Measurements from ENCODE around the gene TMEM41B.
"Not testable (repeated sequence)": the region's sequence is repeated elsewhere in the genome, so short reads cannot be mapped to it uniquely, and the experiment has no call there.

The TMEM41B gene

DNA sequence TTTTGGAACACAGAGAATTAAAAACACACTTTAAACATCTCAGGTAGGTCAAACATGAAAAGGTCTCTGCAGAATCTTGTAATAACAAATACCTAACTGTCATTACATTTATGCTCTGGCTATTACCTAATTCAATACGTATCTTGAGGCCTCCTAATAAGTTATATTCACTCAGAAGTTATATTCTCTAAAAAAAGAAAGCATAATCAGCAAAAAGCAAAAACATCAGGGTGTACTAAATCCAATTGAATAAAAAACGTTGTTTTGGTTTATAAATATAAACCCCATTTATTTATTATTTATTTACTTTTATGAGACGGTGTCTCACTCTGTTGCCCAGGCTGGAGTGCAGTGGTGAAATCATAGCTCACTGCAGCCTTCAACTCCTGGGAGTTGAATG lies 10.2 kb downstream of the TMEM41B start:
- no peak for DNase-seq

GRCh38 chr11:9302448-9302847 lies 11.9 kb downstream of the TMEM41B start:
- DNase-seq, result no peak

DNA sequence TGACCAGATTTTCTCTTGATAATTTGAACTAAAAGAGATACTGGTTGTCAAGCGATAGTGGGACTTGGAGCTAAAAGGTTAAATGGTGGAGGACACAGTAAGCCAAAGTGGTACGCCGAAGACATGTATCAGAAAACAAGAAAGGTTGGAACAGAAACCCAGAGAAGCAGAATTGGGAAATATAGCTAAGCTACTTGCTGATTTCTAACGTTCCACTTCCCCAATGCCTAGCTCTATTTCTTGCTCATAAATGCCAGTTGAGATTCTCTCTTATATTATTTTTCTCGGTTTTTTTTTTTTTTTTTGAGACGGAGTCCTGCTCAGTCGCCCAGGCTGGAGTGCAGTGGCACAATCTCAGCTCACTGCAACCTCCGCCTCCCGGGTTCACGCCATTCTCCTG lies 12.7 kb downstream of the TMEM41B start:
- DNase-seq, result no peak

DNA sequence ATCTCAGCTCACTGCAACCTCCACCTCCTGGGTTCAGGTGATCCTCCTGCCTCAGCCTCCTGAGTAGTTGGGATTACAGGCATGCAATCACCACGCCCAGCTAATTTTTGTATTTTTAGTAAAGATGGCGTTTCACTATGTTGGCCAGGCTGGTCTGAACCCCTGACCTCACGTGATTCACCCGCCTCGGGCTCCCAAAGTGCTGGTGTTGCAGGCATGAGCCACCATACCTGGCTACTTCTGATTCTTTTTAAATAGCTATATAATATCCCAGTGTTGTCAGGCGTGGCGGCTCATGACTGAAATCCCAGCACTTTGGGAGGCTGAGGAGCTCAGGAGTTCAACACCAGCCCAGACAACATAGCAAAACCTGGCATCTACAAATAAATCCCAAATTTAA lies 20.7 kb downstream of the TMEM41B start:
- no peak for DNase-seq

- DNase-seq, result no peak
Observed at GRCh38 chr11:9285850-9286587, 28.4 kb downstream of the TMEM41B start.

DNA sequence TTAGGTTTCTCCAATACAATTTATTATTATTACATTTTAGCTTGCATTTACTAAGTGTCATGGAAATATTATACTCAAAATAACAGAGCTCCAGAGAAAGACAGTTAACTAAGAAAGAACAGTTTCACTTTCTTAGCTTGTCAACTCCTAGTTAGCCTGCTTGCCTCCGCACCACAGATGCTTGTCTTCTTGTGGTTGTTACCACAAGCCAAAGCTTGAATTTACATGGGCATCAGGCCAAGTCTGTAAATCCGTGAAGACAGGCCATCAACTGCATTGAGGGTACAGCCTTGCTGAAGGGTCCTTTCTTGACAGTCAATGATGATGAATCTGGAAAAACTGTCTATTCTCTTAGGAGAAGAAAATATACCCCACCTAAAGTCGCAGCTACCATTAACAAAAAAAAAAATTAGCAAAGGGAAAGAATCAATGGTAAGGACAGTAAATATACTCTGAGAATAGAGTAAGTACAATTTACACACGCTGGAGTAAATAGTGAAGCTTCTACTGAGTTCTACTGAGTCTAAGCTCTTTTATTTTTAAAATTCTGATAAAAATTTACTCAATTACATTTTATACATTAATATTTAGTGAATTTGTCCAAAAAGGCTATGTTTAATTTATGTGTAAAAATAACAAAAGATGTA lies 33.6 kb downstream of the TMEM41B start:
- DNase-seq, result peak; percentile 85

- no peak for DNase-seq
Observed at GRCh38 chr11:9277176-9277575, 37.2 kb downstream of the TMEM41B start.

- DNase-seq, result no peak
Observed at GRCh38 chr11:9276571-9276970, 37.8 kb downstream of the TMEM41B start.

- peak; percentile 28 for DNase-seq
Observed at GRCh38 chr11:9274499-9275258, 39.7 kb downstream of the TMEM41B start.

DNA sequence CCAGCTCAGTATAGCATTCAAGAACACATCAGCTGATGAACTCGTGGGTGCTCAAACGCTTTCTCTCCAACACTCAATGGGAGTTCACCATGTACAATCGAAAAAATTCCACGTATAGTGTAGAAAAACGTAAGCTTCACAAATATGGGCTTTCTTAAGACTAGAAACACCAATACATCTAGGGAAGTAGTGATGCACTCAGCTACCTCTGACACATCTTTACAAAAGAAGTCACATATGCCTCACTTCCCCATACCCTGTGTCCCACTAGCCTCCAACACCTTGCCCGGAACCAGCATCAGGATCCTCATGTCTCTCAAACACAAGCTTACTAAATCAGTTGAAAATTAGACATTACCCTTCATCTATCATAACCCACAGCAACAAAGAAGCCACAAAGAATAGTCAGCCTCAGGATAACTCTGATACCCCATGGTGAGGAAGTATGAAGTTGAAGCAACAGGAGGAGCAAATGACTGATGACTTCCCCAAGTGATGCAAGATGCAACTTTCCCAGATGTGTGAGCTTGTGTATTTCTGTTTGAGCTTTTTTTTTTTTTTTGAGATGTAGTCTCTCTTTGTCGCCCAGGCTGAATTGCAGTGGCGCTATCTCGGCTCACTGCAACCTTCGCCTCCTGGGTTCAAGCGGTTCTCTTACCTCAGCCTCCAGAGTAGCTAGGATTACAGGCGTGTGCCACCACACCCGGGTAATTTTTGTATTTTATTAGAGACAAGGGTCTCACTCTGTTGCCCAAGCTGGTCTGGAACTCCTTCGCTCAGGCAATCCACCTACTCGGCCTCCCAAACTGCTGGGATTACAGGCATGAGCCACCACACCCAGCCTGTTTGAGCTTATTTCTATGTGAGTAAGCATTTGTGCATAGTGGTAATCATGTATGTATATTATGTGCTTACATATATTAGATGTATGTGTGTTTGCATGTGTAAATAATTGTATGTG lies 40.7 kb downstream of the TMEM41B start:
- DNase-seq, result peak; percentile 77

GRCh38 chr11:9269492-9270013 lies 44.8 kb downstream of the TMEM41B start:
- peak; percentile 46 for DNase-seq

GRCh38 chr11:9267680-9268079 lies 46.7 kb downstream of the TMEM41B start:
- no peak for DNase-seq

- DNase-seq, result no peak
Observed at GRCh38 chr11:9266926-9267325, 47.5 kb downstream of the TMEM41B start.

DNA sequence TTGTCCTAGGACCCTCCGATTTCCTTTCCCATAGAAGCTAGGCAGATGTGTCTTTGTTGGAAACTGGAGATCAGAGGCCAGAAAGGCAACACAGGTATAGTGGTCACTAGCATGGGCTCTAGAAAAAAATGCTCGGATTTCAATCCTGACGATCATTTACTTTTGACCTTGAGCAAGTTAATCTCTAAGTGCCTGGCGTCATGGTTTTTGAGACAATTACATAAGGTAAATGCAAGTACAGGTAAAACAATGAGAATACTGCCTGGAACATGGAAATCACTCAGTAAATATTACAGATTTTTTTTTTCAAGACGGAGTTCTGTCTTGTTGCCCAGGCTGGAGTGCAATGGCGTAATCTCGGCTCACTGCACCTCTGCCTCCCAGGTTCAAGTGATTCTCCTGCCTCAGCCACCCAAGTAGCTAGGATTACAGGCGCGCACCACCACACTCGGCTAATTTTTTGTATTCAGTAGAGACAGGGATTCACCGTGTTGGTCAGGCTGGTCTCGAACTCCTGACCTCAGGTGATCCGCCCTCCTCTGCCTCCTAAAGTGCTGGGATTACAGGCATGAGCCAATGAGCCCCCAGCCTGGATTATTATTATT lies 48.2 kb downstream of the TMEM41B start:
- no peak for DNase-seq

DNA sequence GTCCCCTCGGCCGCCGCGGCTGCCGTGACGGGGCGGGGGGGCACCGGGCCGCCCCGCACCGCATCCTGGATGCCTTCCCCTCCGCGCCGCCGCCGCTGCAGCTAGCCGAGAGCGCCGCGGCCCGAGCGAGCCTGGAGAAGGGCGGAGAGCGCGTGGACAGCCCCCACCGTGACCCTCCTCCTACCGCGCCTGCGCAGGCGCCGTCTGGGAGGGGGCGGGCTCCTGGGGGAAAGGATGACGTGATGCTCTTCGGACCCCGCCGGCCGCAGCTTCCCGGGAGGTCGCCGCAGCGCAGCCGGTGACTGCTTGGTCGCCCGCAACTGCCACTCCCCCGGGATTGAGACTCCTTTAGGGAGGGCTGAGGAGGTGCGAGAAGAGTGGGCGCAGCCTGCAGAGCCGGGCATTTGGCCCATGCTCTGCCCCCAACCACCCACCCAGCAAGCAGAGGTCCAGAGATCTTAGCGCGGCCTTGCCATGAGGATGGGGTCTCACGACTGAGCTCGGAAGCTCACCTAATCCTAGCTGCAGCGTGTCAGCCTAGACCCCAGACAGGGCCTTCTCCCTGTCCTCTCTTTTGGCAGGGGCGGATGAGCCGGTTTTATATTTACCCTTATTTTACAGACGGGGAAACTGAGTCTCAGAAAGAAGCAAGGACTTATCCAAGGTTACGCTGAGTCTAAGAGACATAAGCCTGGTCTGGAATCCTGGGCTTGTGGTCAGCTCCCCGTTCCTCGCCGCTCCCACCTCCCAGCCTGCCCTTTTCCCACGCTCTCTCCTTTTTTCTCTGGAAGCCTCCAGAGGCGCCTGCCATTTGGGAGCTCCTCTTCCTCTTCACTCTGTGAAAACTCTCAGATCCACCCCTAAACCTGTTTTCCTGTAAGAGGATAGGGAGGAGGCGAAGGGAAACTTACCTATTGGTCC lies 48.9 kb downstream of the TMEM41B start, which contains the start of gene DENND5A:
TSS of gene DENND5A (minus strand) at position 140 of the 921 bp plus-strand sequence. CDS start 281 bp downstream, outside the sequence.
- DNase-seq, result peak; percentile 92

GRCh38 chr11:9264316-9265210 lies 49.8 kb downstream of the TMEM41B start:
- peak; percentile 83 for DNase-seq

- peak; percentile 38 for DNase-seq
Observed at GRCh38 chr11:9263840-9264315, 50.5 kb downstream of the TMEM41B start.

- not testable (repeated sequence) for DNase-seq
Observed at GRCh38 chr11:9260838-9261146, 53.6 kb downstream of the TMEM41B start.
